Body of pancreas (tissue), 4 donors: ENCODE results near the gene LCE3B. TPM values are rescaled to one million over a fixed set of nuclear protein-coding genes. Genes with fewer than 3 reads are reported as not detected.
"Not testable (repeated sequence)": the region's sequence is repeated elsewhere in the genome, so short reads cannot be mapped to it uniquely, and the experiment has no call there.

ENCODE experiments used
- ATAC-seq: fragments of 150-250 bp; one replicate; pipeline ENCODE4 v1.9.1; 2016
- DNase-seq, 4 donors: peaks; one replicate each; pipeline ENCODE4 v3.0.0-alpha.2; 2019
- H3K27ac ChIP-seq, 4 donors: fragments of 200-600 bp; sonication (generic); 1 replicate in 3 of 4; 2 replicates in 1 of 4; pipeline versions ENCODE4 v1.5.1 to v1.6.1; 2016 to 2019; ENCODE audit warnings: mild to moderate bottlenecking in 1 of 4, mixed read lengths in 1 of 4, moderate library complexity in 1 of 4
- H3K27me3 ChIP-seq, 2 donors: fragments of 200-600 bp; sonication (generic); one replicate each; pipeline ENCODE4 v1.6.0; 2016; ENCODE audit warnings: mild to moderate bottlenecking in 1 of 2
- H3K36me3 ChIP-seq, 2 donors: fragments of 200-600 bp; sonication (generic); replicated peaks in 1 of 2; 2 replicates each; pipeline ENCODE4 v1.5.1; 2016; ENCODE audit warnings: low read depth in 2 of 2; ENCODE audit not compliant: insufficient read depth in 1 of 2
- H3K4me1 ChIP-seq: fragments of 200-600 bp; sonication (generic); one replicate; pipeline ENCODE4 v1.6.0; 2016
- H3K4me3 ChIP-seq, 2 donors: fragments of 200-600 bp; sonication (generic); 1 replicate in 1 of 2; 2 replicates in 1 of 2; pipeline ENCODE4 v1.5.1; 2016 to 2019
- H3K9me3 ChIP-seq, 3 donors: fragments of 200-600 bp; sonication (generic); 1 replicate in 2 of 3; 2 replicates in 1 of 3; pipeline ENCODE4 v1.5.1; 2016
- POLR2A ChIP-seq, 3 donors: fragments of 450-650 bp; IDR thresholded peaks; one replicate each; pipeline ENCODE4 v1.6.1; 2016; ENCODE audit warnings: antibody characterized with exemption in 3 of 3, mild to moderate bottlenecking in 2 of 3
- WGBS, 2 donors: methylation state at CpG; one replicate each; pipeline ENCODE4 v1.1.5; 2017; 5-methylcytosine and 5-hydroxymethylcytosine counted together
- intact Hi-C: fragments of 100-400 bp; cut with DNase I; formaldehyde crosslinking; loops from one replicate; pipeline ENCODE4 v1.15.1; 2023
- total RNA-seq, 2 donors: library from RNA; depleted of rRNA; stranded (reverse); fragments of >200 nt; gene quantifications; one replicate each; pipeline ENCODE4 v1.1.0, GENCODE V29; 2016
- TF ChIP-seq, protein P1 (sequence below), 7 experiments: fragments of 450-650 bp in 4 of 7; fragments of 200-600 bp in 3 of 7; sonication (generic) in 3 of 7; IDR thresholded peaks; one replicate each; pipeline ENCODE4 v1.5.1; 2016 to 2019; ENCODE audit warnings: antibody characterized with exemption in 7 of 7

The LCE3B gene, protein sequence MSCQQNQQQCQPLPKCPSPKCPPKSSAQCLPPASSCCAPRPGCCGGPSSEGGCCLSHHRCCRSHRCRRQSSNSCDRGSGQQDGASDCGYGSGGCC
- not detected for total RNA-seq

DNA sequence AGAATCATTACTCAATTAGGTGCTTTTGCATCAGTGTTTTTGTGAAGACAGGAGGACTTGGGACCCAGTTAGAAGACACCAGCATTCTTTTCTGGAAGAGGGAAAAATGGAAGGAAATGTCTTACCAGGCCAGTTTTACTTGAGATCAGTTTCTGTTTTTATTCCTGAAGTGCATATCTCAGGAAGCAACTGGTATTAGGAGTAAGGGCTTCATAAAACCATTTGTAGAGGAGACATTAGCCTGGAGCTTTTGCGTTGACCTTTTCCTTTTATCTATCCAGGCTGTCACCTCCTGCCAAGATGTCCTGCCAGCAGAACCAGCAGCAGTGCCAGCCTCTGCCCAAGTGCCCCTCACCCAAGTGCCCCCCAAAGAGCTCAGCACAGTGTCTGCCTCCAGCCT is at the start of gene LCE3B:
TSS of gene LCE3B (plus strand) at position 301 of the 400 bp plus-strand sequence. CDS start at position 301, 0 bp downstream.
- H3K4me1 ChIP-seq, result no peaks in the 10 kb centered on the region
- ATAC-seq, result no peak
- H3K9me3 ChIP-seq, result peaks cover 0 to 3% (median under 1%) of the 10 kb centered on the region in 3 donors
- H3K36me3 ChIP-seq, result no peaks in the 10 kb centered on the region
- no peaks in the 10 kb centered on the region for H3K27me3 ChIP-seq
- intact Hi-C loops, result no loop called here
- DNase-seq, result no peak
- TF ChIP-seq, protein P1, sequence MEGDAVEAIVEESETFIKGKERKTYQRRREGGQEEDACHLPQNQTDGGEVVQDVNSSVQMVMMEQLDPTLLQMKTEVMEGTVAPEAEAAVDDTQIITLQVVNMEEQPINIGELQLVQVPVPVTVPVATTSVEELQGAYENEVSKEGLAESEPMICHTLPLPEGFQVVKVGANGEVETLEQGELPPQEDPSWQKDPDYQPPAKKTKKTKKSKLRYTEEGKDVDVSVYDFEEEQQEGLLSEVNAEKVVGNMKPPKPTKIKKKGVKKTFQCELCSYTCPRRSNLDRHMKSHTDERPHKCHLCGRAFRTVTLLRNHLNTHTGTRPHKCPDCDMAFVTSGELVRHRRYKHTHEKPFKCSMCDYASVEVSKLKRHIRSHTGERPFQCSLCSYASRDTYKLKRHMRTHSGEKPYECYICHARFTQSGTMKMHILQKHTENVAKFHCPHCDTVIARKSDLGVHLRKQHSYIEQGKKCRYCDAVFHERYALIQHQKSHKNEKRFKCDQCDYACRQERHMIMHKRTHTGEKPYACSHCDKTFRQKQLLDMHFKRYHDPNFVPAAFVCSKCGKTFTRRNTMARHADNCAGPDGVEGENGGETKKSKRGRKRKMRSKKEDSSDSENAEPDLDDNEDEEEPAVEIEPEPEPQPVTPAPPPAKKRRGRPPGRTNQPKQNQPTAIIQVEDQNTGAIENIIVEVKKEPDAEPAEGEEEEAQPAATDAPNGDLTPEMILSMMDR (IDR thresholded peaks at IDR 0.05), result no peak
- TF ChIP-seq POLR2A (IDR thresholded peaks at IDR 0.05), result no peak
- no peak within 1 kb of the TSS for H3K4me3 ChIP-seq
- no peak within 1 kb of the TSS for H3K27ac ChIP-seq
- WGBS, 2 donors, result 67% methylated on average over 1 of the region's 1 CpG

DNA sequence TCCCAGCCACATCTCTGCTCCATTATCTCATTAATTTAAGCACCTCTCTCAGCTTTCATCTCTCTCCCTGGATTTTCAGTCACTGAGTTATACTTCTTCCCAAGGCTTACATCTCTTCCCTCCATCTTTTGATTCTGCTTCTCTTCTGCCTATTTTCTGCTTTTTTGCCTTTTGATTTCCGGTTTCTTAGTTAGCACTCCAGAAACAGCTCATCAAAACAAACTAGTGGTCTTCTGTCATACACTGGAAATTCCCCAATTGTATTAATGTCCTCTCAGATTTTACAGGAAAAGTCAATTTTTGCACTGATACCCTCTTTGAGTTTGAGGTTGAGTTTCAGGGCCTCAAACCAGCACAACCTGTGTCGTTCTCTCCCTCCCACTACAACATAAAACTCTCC is 48.5 kb upstream of the LCE3B start:
- Histone ChIP-seq H3K4me3 (no peak overlapping the region), H3K36me3 (no peaks in the 10 kb centered on the region), H3K9me3 (no peaks in the 10 kb centered on the region), H3K27me3 (no peaks in the 10 kb centered on the region), H3K27ac (no peak overlapping the region), H3K4me1 (no peaks in the 10 kb centered on the region)
- TF ChIP-seq POLR2A (IDR thresholded peaks at IDR 0.05), result no peak
- TF ChIP-seq, protein P1 (IDR thresholded peaks at IDR 0.05), result no peak
- DNase-seq (no peak), ATAC-seq (no peak)
- intact Hi-C loops, result no loop called here
- 70 to 72% methylated on average over 2 of the region's 2 CpGs for WGBS, 2 donors

DNA sequence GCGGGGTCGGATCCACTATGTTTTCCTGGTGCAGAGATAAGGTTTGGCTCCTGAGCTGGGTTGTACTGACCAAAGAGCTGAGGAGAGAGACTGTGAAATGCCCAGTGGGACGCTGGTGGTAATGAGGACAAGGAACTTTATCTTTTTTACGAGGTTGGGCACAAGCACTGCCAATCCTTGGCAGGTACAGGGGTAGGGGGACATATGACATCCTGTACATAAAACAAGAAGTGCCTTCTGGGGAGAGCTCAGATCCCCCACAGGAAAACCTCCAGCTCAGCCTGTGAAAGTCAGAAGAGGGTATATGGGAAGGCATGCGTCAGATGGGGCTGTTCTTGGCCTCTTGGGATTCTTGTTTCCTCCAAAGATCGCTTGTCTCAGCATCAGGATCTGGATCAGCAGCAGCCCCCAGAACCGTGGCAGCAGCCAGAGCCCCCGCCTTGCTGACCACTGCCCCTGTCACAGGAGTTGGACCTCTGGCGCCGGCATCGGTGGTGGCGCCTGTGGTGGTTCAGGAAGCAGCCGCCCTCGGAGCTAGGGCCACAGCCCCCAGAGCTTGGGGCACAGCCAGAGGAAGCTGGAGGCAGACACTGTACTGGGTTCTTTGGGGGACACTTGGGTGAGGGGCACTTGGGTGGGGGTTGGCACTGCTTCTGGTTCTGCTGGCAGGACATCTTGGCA is 47.9 kb upstream of the LCE3B start:
- 52 to 82% methylated on average over 7 to 8 of the region's 14 CpGs for WGBS, 2 donors
- Histone ChIP-seq H3K9me3 (no peaks in the 10 kb centered on the region), H3K4me1 (no peaks in the 10 kb centered on the region), H3K27me3 (no peaks in the 10 kb centered on the region), H3K27ac (no peak overlapping the region), H3K4me3 (no peak overlapping the region), H3K36me3 (no peaks in the 10 kb centered on the region)
- DNase-seq (no peak), ATAC-seq (no peak)
- TF ChIP-seq POLR2A (IDR thresholded peaks at IDR 0.05), result no peak
- TF ChIP-seq, protein P1 (IDR thresholded peaks at IDR 0.05), result no peak
- intact Hi-C loops, result no loop called here

DNA sequence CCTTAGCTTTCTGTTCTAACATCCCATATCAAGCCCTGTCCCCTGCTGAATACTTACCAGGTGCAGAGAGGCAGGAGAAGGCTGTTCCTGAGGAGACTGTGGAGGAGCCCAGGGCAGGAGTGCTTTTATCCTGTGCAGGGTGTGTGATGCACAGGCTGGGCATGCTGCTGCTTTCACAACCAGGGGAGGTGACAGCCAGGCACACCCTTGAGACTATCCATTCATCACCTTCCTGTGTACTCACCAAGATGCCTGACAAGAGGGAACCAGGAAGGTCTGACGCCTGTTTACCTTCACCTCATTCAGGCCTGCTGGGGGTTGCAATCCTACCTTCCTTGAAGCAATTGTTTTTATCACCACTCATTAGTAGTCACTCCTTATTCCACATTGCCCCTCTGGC is 46.9 kb upstream of the LCE3B start, which contains the start of gene LCE3E:
TSS of gene LCE3E (minus strand) at position 100 of the 400 bp plus-strand sequence. CDS start 572 bp downstream, outside the sequence.
- no peak for TF ChIP-seq POLR2A (IDR thresholded peaks at IDR 0.05)
- TF ChIP-seq, protein P1 (IDR thresholded peaks at IDR 0.05), result no peak
- no peaks in the 10 kb centered on the region for H3K4me1 ChIP-seq
- no peaks in the 10 kb centered on the region for H3K27me3 ChIP-seq
- no peaks in the 10 kb centered on the region for H3K9me3 ChIP-seq
- intact Hi-C loops, result no loop called here
- 42 to 69% methylated on average over 1 of the region's 1 CpG for WGBS, 2 donors
- H3K36me3 ChIP-seq, result no peaks in the 10 kb centered on the region
- H3K4me3 ChIP-seq, result no peak within 1 kb of the TSS
- H3K27ac ChIP-seq, result no peak within 1 kb of the TSS
- DNase-seq, result no peak
- ATAC-seq, result no peak

DNA sequence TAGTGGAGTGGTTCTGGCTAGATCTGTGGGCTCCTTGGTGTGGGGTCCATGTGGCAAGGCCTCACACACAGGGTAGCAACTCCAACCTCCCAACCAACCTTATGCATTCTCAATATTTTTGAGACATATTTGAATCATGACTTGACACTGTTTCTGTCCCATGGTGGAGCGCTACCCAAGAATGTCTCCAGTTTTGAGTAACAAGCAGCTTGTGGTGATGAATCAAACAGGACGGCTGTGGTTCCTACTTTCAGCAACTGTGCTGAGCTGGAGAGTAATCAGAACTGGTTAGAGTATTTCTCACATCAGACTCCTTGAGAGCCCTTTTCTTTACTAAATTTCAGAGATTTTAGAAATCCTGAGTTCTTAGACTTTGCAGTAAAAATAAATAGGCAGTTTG is 36.4 kb upstream of the LCE3B start:
- H3K27me3 ChIP-seq, result no peaks in the 10 kb centered on the region
- intact Hi-C loops, result no loop called here
- WGBS, 2 donors, result 65 to 74% methylated on average over 2 of the region's 2 CpGs

DNA sequence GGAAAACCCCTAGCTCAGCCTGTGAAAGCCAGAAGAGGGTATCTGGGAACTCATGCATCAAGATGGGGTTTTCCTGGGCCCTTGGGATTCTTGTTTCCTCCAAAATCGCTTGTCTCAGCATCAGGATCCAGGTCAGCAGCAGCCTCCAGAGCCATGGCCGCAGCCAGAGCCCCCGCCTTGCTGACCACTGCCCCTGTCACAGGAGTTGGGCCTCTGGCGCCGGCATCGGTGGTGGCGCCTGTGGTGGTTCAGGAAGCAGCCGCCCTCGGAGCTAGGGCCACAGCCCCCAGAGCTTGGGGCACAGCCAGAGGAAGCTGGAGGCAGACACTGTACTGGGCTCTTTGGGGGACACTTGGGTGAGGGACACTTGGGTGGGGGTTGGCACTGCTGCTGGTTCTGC is 34.1 kb upstream of the LCE3B start:
- H3K4me1 ChIP-seq, H3K4me3 ChIP-seq, intact Hi-C loops, H3K27ac ChIP-seq, H3K36me3 ChIP-seq, ATAC-seq, H3K9me3 ChIP-seq, DNase-seq, H3K27me3 ChIP-seq: not testable (repeated sequence)
- WGBS, 2 donors, result 62% methylated on average over 5 of the region's 9 CpGs; no CpG with 5 or more reads in 1 of the 2 donors

More for the DNA sequence above, 36.4 kb upstream of the LCE3B start:
- no peak for TF ChIP-seq POLR2A (IDR thresholded peaks at IDR 0.05)
- TF ChIP-seq, protein P1 (IDR thresholded peaks at IDR 0.05), result no peak
- Histone ChIP-seq H3K4me3 (no peak overlapping the region), H3K4me1 (no peaks in the 10 kb centered on the region), H3K36me3 (no peaks in the 10 kb centered on the region), H3K27ac (no peak overlapping the region), H3K9me3 (no peaks in the 10 kb centered on the region)
- ATAC-seq (no peak), DNase-seq (no peak)
